ENCODE measurements around the gene CHGA. TPM values are rescaled to one million over a fixed set of nuclear protein-coding genes. Genes with fewer than 3 reads are reported as not detected.

CHGA gene
- total RNA-seq, 1 experiment from 2014 or later: not detected

- Histone ChIP-seq H3K9me3 (ENCODE audit: insufficient read depth, low read depth) (no peaks in the 10 kb centered on the region), H3K4me2 (no peak overlapping the region), H3K79me2 (ENCODE audit: low read depth) (peaks cover 23% of the 10 kb centered on the region), H3K27ac (no peak overlapping the region), H3K36me3 (ENCODE audit: low read depth) (no peaks in the 10 kb centered on the region), H4K20me1 (ENCODE audit: insufficient read depth) (no peaks in the 10 kb centered on the region; the same call in 1 of the 2 replicates), H3K27me3 (ENCODE audit: insufficient read depth, low read depth) (no peaks in the 10 kb centered on the region), H3K4me1 (replicated peaks; ENCODE audit: insufficient read depth) (no peaks in the 10 kb centered on the region), H3K9me2 (ENCODE audit: insufficient read depth) (no peaks in the 10 kb centered on the region), H3K4me3 (no peak overlapping the region), H3F3A (ENCODE audit: insufficient read depth, low read depth) (no peaks in the 10 kb centered on the region; the same call in 1 of the 2 replicates), H2AFZ (no peak overlapping the region)
- DNase-seq: no peak
- CTCF ChIA-PET: no interaction called here
- no TSS peak for BruUV-seq (replicated peaks)
- intact Hi-C loops (cut with micrococcal nuclease; ENCODE audit: unreplicated experiment): no loop called here
- POLR2A ChIA-PET (ENCODE audit: unreplicated experiment): no interaction called here
- TF ChIP-seq EZH2 (IDR thresholded peaks at IDR 0.05; ENCODE audit: low read depth) (no peak), CTCF (conservative IDR thresholded peaks at IDR 0.05) (no peak)
These were observed 42.3 kb downstream of the CHGA start for GRCh38 chr14:92965281-92965680.

- Histone ChIP-seq H3K36me3 (ENCODE audit: low read depth) (no peaks in the 10 kb centered on the region), H3K79me2 (ENCODE audit: low read depth) (peaks cover 28% of the 10 kb centered on the region), H3K4me2 (no peak overlapping the region), H3K4me1 (replicated peaks; ENCODE audit: insufficient read depth) (no peaks in the 10 kb centered on the region), H3F3A (ENCODE audit: insufficient read depth, low read depth) (no peaks in the 10 kb centered on the region; the same call in 1 of the 2 replicates), H3K4me3 (no peak overlapping the region), H3K27ac (no peak overlapping the region), H3K9me3 (ENCODE audit: insufficient read depth, low read depth) (no peaks in the 10 kb centered on the region), H3K27me3 (ENCODE audit: insufficient read depth, low read depth) (no peaks in the 10 kb centered on the region), H3K9me2 (ENCODE audit: insufficient read depth) (no peaks in the 10 kb centered on the region), H2AFZ (no peak overlapping the region), H4K20me1 (ENCODE audit: insufficient read depth) (no peaks in the 10 kb centered on the region; the same call in none of the 2 replicates)
- BruUV-seq (replicated peaks): no TSS peak
- TF ChIP-seq EZH2 (IDR thresholded peaks at IDR 0.05; ENCODE audit: low read depth): no peak
- no peak for TF ChIP-seq CTCF (conservative IDR thresholded peaks at IDR 0.05)
- CTCF ChIA-PET: no interaction called here
- no peak for DNase-seq
- intact Hi-C loops (cut with micrococcal nuclease; ENCODE audit: unreplicated experiment): no loop called here
- POLR2A ChIA-PET (ENCODE audit: unreplicated experiment): no interaction called here
These were observed 44.5 kb downstream of the CHGA start for GRCh38 chr14:92967346-92967926.

DNA sequence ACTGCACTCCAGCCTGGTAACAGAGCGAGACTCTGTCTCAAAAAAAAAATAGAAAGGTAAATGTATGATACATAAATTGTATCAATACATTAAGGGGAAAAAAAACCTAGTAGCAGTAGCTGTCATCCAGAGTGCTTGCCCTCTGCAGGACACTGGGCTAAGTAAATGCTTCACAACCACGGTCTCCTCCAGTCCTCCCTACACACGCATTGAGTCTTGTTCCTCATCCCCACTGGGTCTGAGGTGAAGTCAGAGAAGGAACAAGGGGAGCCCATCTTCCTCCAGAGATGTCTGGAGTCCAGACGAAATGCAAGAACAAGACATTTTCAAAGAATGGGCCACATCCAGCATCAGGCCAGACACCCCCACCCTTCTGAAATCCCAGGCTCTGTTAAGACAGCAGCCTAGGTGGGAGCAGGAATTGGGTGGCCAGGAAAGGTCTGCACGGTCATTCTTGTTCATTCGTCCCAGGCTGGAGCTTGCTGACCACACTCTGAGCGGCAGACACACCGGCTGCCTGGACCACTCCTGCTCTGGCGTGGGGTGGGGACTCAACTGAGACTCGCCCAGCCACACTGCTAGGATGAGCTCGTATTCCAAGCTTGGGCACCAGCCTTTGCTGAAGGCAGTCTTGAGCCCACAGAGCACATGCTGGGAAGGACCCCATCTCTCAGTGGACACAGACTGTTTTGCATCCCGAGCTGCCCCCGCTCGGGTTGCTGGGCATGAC lies 45.5 kb downstream of the CHGA start:
- CTCF ChIA-PET: no interaction called here
- Histone ChIP-seq H3K4me1 (replicated peaks; ENCODE audit: insufficient read depth) (no peaks in the 10 kb centered on the region), H4K20me1 (ENCODE audit: insufficient read depth) (no peaks in the 10 kb centered on the region; the same call in none of the 2 replicates), H3K4me3 (no peak overlapping the region), H3K36me3 (ENCODE audit: low read depth) (no peaks in the 10 kb centered on the region), H3K9me2 (ENCODE audit: insufficient read depth) (no peaks in the 10 kb centered on the region), H3K4me2 (no peak overlapping the region), H3F3A (ENCODE audit: insufficient read depth, low read depth) (no peaks in the 10 kb centered on the region; the same call in 1 of the 2 replicates), H2AFZ (no peak overlapping the region), H3K79me2 (ENCODE audit: low read depth) (peaks cover 29% of the 10 kb centered on the region), H3K9me3 (ENCODE audit: insufficient read depth, low read depth) (no peaks in the 10 kb centered on the region), H3K27ac (no peak overlapping the region), H3K27me3 (ENCODE audit: insufficient read depth, low read depth) (no peaks in the 10 kb centered on the region)
- POLR2A ChIA-PET (ENCODE audit: unreplicated experiment): no interaction called here
- intact Hi-C loops (cut with micrococcal nuclease; ENCODE audit: unreplicated experiment): no loop called here
- no peak for DNase-seq
- BruUV-seq (replicated peaks): no TSS peak
- TF ChIP-seq CTCF (conservative IDR thresholded peaks at IDR 0.05): no peak
- no peak for TF ChIP-seq EZH2 (IDR thresholded peaks at IDR 0.05; ENCODE audit: low read depth)

Measured in PC-9 (cell line).